Muscle of leg (tissue), 11 donors: Measurements from ENCODE around the gene ATP6V1B1. TPM values are rescaled to one million over a fixed set of nuclear protein-coding genes. Genes with fewer than 3 reads are reported as not detected.

Experiments
- DNase-seq: peaks from one replicate; pipeline ENCODE4 v3.0.0; 2013
- H3K27ac ChIP-seq: one replicate; pipeline ENCODE4 v1.5.1; 2013; ENCODE audit warnings: mild to moderate bottlenecking, low read length, control low read depth
- H3K27me3 ChIP-seq: one replicate; pipeline ENCODE4 v1.6.1; 2013; ENCODE audit warnings: low read length; ENCODE audit not compliant: control insufficient read depth, insufficient read depth
- H3K36me3 ChIP-seq: one replicate; pipeline ENCODE4 v1.6.1; 2013; ENCODE audit warnings: low read length; ENCODE audit not compliant: control insufficient read depth, insufficient read depth
- H3K4me1 ChIP-seq: one replicate; pipeline ENCODE4 v1.6.1; 2013; ENCODE audit warnings: low read length; ENCODE audit not compliant: control insufficient read depth, insufficient read depth
- H3K4me3 ChIP-seq: one replicate; pipeline ENCODE4 v1.5.1; 2013; ENCODE audit warnings: low read length, control low read depth
- H3K9me3 ChIP-seq: replicated peaks from 2 replicates; pipeline ENCODE4 v1.6.1; 2013; ENCODE audit warnings: low read depth, low read length; ENCODE audit not compliant: control insufficient read depth
- WGBS: methylation state at CpG from one replicate; pipeline ENCODE4 v1.1.5; 2013; ENCODE audit warnings: missing lambda C conversion rate; ENCODE audit not compliant: insufficient coverage; 5-methylcytosine and 5-hydroxymethylcytosine counted together
- polyA plus RNA-seq, 8 donors: library from polyadenylated mRNA; unstranded; fragments of 120-200 nt; gene quantifications; one replicate each; pipeline versions ENCODE4 v1.2.1 to v1.2.3, GENCODE V29; 2013; ENCODE audit warnings: inconsistent platforms in 1 of 8, low replicate concordance in 1 of 8; ENCODE audit not compliant: insufficient read length in 8 of 8, insufficient read depth in 1 of 8
- total RNA-seq: library from RNA; stranded (reverse); fragments of 120-200 nt; gene quantifications from one replicate; pipeline ENCODE4 v1.2.4, GENCODE V29; 2013

ATP6V1B1 gene
- total and polyA plus RNA-seq, 9 donors, result 0.30 to 2.7 (median 0.80) TPM

DNA sequence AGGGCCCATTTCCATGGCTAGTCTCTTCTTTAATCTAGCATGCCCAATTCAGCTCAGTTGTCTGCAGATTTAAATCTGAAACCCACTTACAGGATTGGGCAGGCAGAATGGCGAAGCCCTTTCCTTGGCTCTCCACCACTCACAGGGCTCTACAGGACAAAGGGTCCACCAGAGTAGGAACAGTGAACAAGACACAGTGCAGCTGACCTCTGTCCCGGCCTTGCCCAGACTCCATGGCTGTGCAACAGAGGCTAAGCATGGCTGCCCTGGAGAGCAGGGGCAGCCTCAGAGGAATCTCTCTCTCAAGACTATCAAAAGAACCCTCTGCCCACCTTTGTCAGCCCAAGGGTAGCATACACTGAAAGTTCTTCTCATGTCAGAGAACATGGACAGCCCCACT is 9.7 kb upstream of the ATP6V1B1 start:
- H3K4me1 ChIP-seq, result peaks cover 30% of the 10 kb centered on the region
- peaks cover 4% of the 10 kb centered on the region for H3K27me3 ChIP-seq
- no peak for DNase-seq
- H3K27ac ChIP-seq, result no peak overlapping the region
- H3K4me3 ChIP-seq, result no peak overlapping the region
- WGBS, result 71% methylated on average over 2 of the region's 2 CpGs
- no peaks in the 10 kb centered on the region for H3K36me3 ChIP-seq
- no peaks in the 10 kb centered on the region for H3K9me3 ChIP-seq

DNA sequence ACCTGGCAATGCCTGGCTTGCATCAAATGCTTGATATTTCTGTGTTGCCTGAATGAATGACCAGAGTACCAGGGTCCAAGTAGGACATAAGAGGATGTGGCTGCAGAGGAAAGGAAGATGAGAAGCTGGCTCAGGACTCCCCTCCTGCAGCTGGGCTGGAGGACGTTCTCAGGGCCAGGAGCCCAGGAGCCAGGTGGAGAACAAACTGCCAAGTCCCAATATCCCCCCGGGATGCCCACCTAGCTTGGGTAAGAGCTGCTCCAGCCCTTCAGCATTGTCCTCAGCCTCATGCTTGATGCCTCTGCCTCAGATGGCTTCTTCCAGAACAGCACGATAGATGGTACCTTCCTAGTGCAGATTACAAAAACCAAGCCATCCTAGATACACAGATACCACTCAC is 8.6 kb upstream of the ATP6V1B1 start:
- DNase-seq, result no peak
- Histone ChIP-seq H3K4me3 (no peak overlapping the region), H3K27ac (no peak overlapping the region), H3K27me3 (peaks cover 2% of the 10 kb centered on the region), H3K9me3 (no peaks in the 10 kb centered on the region), H3K4me1 (peaks cover 35% of the 10 kb centered on the region), H3K36me3 (no peaks in the 10 kb centered on the region)
- 63% methylated on average over 3 of the region's 3 CpGs for WGBS

DNA sequence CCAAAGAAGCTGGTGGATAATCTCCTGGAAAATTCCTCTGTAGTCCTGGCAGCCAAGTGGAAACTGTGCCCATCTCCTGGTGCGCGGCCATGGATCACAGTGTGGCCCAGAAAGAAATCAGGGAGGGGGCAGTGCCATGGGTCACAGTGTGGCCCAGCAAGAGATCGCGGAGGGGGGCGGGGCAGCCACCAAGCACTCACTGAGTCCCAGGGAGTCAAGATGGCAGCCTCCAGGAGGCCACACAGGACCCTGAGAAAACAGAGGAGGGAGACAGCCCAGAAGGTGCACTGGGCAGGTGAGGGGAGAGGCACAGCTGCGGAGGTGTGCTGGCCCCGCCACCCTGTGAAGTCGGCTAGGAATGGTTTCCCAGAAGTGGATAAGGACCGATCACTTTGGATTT is 8.1 kb upstream of the ATP6V1B1 start:
- Histone ChIP-seq H3K27me3 (peaks cover 2% of the 10 kb centered on the region), H3K4me1 (peaks cover 33% of the 10 kb centered on the region), H3K9me3 (no peaks in the 10 kb centered on the region), H3K36me3 (no peaks in the 10 kb centered on the region), H3K4me3 (no peak overlapping the region), H3K27ac (no peak overlapping the region)
- 87% methylated on average over 9 of the region's 9 CpGs for WGBS
- DNase-seq, result no peak

DNA sequence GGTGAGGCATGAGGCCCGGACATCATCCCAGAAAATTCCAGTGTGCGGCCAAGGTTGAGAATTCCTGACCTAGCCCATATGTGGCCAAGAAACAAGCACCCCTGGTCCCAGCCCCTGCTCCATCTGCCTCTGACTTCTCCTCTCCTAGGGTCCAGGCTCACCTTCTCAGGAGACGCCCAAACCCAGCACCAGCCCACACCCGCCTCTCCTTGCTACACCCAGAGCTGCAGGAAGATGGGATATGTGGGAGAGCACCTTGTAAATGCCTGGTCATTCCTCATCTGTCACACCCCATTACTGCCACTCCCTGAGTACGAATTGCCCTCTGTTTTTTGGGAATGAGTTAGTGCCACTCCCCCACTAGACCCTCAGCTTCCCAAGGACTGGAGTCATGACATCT is 7.3 kb upstream of the ATP6V1B1 start:
- peaks cover 2% of the 10 kb centered on the region for H3K27me3 ChIP-seq
- no peak overlapping the region for H3K27ac ChIP-seq
- peaks cover 30% of the 10 kb centered on the region for H3K4me1 ChIP-seq
- DNase-seq, result no peak
- no CpG with 5 or more reads among the region's 5 CpGs for WGBS
- no peak overlapping the region for H3K4me3 ChIP-seq
- H3K9me3 ChIP-seq, result no peaks in the 10 kb centered on the region
- H3K36me3 ChIP-seq, result no peaks in the 10 kb centered on the region

DNA sequence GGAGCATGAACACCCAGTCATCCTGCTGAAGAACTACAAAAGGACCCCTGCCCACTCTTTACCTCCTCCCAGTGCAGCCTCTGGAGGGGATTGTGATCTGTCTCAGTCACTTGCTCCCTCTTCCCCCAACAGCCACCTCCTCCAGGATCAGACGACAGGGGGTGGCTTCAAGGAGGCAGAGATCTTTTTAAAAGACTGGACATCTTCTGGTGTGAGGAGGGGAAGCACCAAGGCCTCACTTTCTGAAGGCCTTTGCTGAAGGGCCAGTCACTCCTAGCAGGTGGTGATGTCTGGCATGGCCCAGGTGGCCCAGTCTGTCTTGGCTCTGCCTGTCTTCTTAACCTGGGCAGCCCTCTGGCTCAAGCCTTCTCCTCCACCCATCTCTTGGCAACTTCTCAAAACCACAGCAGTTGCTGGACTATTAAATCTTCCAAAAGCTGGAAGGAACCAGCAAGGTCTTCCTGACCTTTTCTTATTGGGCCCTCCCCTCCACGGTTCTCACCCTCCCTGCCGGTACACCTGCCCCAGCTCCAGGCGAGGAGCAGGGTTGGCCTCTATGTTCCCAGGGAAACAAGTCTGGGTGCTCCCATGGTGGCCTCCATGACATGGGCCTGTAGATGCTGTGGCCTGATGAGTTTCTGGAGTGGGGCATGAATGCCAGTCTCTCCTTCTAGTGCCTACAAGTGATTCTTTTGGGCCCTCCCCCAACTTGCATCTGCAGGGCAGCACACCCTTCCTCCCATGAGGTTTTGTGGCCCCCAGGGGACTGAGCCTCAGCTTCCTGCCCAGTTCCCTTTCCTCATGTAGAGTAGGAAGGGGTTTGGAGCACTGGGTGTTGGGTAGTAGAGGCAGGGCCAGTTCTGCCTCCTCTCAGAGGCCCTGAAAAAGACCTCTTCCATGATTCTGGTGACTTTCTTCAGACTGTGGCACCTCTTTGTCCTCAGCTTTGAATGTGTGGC is 5.0 kb upstream of the ATP6V1B1 start:
- no peak for DNase-seq
- Histone ChIP-seq H3K4me1 (peaks cover 32% of the 10 kb centered on the region), H3K4me3 (no peak overlapping the region), H3K27ac (no peak overlapping the region), H3K27me3 (peaks cover 7% of the 10 kb centered on the region), H3K9me3 (no peaks in the 10 kb centered on the region), H3K36me3 (no peaks in the 10 kb centered on the region)
- WGBS, result 71% methylated on average over 3 of the region's 4 CpGs

DNA sequence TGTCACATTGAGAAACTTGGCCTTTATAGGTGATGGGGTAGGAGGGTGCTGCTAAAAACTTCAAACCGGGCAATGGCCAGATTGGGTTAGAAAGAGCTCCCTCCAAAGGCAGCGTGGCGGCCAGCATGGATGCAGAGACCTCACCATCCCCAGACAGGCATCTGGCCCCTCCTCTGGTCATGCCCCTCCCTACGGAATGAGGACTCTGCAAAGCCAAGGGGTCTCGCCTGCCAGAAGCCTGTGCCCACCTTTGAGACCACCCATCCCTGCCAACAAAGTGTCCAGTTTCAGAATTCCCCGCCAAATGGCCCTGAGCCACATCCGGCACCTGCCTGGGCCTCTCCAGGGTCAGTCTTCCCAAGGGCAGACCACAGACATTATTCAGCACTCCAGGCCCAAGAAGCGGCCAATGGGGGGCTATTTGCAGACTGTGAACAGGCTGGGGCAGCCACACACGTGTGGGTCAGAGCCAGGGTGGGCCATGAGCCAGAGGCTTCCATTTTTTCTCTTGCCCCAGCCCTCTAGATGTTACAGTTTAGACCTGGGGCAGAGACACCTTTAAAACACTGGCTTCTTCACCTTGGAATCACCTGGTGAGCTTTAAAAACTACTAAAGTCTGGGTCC is 4.2 kb upstream of the ATP6V1B1 start:
- Histone ChIP-seq H3K36me3 (no peaks in the 10 kb centered on the region), H3K27me3 (peaks cover 7% of the 10 kb centered on the region), H3K4me3 (no peak overlapping the region), H3K9me3 (no peaks in the 10 kb centered on the region), H3K4me1 (peaks cover 39% of the 10 kb centered on the region), H3K27ac (no peak overlapping the region)
- 54% methylated on average over 7 of the region's 9 CpGs for WGBS
- peak; percentile 54 for DNase-seq

DNA sequence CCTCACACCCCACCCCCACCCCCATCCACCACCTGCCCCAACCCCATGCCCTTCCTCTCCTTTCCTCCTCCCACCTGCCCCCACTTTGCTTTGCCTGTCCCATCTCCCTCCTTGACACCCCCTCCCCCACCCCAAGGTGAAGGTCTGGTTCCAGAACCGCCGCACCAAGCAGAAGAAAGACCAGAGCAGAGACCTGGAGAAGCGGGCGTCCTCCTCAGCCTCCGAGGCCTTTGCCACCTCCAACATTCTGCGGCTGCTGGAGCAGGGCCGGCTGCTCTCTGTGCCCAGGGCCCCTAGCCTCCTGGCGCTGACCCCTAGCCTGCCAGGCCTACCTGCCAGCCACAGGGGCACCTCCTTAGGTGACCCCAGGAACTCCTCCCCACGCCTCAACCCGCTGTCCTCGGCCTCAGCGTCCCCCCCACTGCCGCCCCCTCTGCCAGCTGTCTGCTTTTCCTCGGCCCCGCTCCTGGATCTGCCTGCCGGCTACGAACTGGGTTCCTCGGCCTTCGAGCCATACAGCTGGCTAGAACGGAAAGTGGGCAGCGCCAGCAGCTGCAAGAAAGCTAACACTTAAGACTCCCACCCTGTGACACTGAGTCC is 3.0 kb upstream of the ATP6V1B1 start:
- Histone ChIP-seq H3K4me1 (peaks cover 51% of the 10 kb centered on the region), H3K9me3 (no peaks in the 10 kb centered on the region), H3K27ac (no peak overlapping the region), H3K36me3 (no peaks in the 10 kb centered on the region), H3K27me3 (peaks cover 5% of the 10 kb centered on the region), H3K4me3 (no peak overlapping the region)
- no peak for DNase-seq
- 74% methylated on average over 21 of the region's 21 CpGs for WGBS

DNA sequence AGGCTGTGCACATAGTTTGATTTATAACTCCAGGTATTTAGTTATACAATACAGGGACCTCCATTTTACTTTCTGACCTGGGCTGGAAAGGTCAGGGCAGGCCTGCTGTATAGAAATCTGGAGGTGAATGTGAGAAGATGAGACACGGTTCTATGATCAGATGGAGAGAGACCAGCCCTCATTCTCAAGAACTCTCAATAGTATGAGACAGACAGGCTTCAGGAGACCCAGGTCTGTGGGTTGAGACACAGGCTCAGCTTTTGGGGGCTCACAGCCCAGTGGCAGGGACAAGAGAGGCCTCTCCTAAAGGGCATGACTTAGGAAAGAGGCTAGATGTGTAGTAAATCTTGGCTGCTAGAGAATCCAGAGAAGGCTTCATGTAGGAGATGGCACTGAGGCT is 719 bp upstream of the ATP6V1B1 start:
- no peak overlapping the region for H3K27ac ChIP-seq

DNA sequence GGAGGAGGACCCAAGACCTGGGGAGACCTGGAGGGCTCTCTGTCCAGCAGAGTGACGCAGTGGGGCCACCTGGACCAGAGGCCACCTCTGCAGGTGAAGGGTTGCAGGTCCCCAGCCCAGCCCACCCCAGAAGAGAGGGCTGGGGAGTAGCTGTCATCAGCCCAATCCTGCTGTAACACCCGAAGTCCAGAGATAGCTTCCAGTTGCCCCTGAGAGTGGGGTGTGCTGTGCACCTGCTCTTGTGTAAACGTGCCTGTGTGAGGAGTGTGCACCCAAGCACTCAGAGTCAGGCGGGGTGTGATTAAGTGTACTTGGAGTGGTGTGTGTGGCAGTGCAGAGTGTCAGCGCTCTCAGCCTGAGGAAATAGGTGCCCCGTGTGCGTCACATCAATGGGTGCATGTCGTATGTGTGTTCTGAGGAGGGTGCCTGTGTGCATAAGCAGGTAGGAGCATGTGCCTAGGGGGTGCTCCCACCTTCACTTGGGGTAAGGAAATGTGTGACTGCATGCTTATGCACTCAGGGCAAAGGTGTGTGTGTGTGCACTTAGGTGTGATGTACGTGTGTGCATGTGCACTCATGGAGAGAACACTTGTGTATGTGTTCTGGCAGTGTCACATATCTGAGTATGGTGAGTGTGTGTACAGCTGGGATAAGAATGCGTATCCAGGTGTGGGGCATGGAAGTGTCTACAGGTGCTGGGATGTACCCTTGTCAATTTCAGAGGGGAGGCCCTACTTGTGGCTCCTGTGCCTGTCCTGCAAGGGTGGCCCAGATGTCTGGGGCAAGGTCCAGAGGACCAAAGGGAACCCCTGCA is 672 bp downstream of the ATP6V1B1 start:
- WGBS, result 67% methylated on average over 10 of the region's 10 CpGs
- Histone ChIP-seq H3K9me3 (no peaks in the 10 kb centered on the region), H3K27ac (no peak overlapping the region), H3K4me1 (peaks cover 52% of the 10 kb centered on the region), H3K27me3 (peaks cover 23% of the 10 kb centered on the region), H3K36me3 (no peaks in the 10 kb centered on the region), H3K4me3 (no peak overlapping the region)
- DNase-seq, result no peak

More for the DNA sequence above, 719 bp upstream of the ATP6V1B1 start:
- Histone ChIP-seq H3K4me3 (no peak overlapping the region), H3K9me3 (no peaks in the 10 kb centered on the region), H3K36me3 (no peaks in the 10 kb centered on the region), H3K4me1 (peaks cover 63% of the 10 kb centered on the region), H3K27me3 (peaks cover 23% of the 10 kb centered on the region)
- DNase-seq, result no peak
- WGBS, result no CpG with 5 or more reads among the region's 1 CpG
